Stimulated activated CD8-positive, alpha-beta memory T cell treated with anti-CD3 and anti-CD28 coated beads, Interleukin-7, amount 100 ng/mL, for 4 hours (primary cell): ENCODE measurements around the gene SYNPO2.

Source experiments
- DNase-seq, 2 donors: peaks; one replicate each; pipeline ENCODE4 v3.0.0-alpha.2; 2020; ENCODE audit warnings: low read depth in 2 of 2

SYNPO2 gene

DNA sequence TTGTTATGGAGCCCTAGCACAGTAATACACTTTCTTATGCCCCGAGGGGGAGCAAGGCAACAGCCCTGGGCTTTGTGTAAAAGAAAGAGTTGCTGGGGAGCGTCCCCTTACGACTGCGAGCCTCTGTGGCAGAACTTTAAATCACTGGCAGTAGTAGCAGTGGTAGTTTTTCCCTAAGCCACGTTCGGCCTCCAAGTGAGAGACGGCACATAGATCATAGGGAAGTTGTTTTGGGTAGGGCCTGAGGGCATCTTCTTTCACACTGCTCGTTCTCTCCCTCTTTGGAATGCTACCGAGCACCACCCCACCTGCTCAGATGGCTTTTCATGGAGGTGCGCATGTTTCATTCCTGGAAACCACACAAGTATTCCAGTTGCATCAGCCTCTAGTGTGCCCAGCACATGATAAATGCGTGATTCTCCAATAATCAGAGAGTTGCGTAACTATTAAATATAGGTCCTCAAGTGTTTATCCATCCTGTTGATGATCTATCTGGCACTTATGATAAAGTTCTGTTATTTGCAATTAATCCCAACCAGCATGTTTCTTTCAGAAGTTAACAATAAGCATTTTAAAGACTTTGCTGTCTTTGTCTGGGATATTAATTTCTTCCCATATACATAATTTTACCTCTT lies 7.0 kb upstream of the SYNPO2 start:
- no peak for DNase-seq

DNA sequence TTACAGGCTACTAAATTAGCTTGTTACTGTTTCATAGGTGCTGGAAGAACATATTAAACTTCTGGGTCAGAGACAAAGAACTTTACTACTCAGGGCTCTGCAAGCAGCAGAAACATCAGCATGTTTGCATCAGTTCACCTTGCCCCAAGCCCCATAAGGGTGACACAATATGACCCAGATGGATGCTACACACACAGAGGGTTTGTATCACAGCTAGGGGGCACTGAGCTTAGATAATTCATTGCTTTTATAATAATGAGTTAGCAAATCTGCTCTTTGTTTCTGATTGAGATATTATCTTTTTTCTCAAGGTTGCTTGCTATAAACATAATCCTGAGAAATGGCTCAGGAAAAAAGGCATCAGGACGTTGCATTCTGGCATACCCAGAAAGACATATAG lies 4.8 kb upstream of the SYNPO2 start:
- DNase-seq = no peak

DNA sequence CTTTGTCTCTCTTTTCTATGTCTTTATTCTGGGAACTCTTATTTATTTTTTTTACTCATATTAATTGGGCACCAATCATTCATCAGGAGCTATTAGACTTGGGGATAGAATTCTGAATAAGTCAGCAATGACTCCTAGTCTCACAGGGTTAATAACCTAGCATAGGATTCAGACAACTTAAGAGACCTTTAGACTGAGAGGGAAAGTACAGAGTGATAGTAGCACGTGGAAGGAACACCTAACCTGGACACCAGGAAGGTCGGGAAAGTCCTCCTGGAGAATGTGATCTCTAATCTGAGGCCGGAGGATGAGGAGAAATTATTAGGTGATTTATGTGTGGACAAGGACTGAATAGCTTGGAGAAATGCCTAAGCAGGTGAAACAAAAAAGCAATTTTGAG lies 3.9 kb upstream of the SYNPO2 start:
- DNase-seq = no peak

DNA sequence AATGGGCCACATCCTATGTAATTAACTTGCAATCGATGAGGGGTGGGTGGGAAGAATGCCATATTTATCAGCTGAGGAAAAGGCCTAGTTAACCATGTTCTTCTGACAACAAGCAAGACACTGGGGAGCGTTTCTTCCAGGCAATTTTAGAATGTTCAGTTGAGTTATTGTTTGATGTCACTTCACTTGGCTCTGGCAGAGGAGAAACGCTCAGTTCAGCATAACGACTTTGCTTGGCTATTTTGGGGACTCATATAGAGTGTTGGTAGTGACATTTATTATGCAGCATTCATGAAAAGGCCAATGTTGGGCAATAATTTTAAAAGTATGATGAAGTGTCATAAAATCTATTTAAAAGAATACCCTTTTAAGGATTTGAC lies 648 bp downstream of the SYNPO2 start:
- no peak for DNase-seq

DNA sequence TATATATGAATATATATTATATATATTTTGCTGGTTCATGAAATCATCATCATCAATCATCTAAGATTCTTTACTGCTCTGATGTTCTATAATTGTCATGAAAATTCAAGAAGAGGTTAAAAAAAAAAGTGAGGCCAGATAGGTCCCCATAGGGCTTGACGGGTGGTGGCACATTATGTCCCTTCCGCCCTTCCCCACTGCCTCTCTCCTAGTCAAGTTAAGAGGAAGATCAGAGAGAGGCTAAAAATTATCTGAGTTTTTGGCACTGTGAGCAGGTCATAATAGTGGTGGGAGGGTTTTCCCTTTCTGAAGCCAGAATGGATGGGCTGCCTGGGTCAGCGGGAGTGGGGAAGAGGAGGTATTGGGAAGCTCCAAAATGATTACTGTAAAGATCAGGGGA lies 5.4 kb downstream of the SYNPO2 start:
- no peak for DNase-seq

DNA sequence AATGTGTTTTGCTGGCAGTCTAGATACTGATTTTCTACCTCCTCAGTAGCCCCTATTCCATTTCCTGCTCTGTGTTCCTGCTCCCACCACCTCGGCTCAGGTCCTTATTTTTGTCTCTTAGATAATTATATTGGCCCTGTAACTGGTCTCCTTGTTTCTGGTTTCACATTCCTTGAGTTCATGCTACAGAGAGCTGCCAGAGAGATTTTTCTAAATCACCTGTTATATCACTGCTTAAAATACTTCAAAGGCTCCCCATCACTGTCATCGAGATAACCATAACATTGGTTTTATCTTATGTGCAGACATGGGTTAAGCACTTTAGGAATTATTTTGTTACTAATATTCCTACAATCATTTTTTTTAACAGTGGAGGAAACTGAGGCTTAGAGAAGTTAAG lies 9.6 kb downstream of the SYNPO2 start:
- DNase-seq = no peak

DNA sequence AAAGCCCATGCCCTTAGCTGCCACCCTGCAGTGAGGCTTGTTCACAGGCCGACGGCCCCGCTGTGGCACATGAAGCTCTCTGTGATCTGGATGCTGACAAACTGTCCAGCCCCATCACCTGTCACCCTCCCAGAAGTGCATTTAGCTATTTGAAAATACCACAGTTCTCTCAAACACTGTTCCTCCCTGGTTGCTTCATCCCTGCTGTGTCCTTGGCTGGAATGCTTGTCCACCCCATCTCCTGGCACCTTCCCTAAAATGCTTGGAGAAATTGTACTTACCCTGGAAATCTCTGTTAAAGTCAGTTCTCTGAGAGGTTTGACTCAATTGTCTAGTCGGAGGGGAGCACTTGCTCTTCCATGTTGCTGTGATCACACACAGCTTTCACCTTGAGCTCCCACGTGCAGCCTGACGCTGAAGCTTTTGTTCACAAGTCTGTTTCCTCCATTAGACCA lies 10.1 kb downstream of the SYNPO2 start:
- DNase-seq = no peak

DNA sequence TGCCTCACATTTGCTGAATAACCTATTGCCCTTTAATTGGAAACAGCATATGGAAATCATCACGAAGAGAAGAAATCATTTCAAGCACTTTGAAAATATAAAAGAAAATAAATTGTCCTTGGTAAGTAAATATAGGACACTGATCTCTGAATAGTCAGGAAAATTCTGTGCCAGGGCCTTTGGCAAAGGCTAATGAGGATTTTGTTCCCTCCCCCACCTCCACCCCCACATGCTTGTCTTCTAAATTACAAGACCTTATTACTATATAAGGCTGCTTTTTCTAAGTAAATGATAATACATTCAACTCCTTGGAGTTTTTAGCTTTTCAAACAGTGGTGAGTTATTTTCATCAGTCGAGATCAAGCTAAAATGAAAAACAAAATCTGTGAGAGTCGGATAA lies 15.8 kb downstream of the SYNPO2 start:
- DNase-seq = no peak

DNA sequence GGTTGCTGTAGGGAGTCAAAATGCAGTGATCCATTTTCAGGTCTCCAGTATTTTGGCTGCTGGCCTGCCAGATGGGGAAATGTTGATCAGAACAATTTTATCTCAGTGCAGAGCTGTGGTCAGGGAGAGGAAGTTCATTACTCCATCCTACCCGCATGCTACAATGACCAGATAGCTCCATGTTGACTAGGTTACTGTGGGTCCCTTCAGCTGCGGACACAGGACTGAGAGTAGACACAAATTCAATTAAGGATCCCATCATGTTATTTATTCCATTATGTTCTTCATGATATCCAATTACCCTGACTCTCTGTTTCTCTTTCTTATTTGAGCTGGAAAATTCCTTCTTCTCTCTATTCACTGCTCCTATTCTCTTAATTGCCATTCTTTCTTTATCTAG lies 16.3 kb downstream of the SYNPO2 start:
- DNase-seq = no peak

DNA sequence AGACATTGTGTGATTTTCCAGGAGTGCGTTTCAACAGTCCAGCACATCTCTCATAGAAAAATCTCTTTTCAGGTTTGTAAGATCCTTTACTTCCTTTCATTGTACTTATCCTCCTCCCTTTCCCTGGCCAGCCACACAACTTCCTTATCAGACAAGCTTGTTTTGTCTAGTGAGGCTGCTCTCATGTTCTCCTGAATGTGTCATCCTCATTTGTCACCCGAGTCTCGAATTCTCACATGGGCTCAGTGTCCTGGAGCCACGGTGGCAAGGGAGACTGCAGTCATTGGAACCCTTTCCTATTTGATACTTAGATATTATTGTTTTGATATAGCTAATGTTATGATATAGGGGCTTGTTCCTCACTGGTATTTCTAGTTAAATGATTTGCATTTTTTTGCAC lies 16.9 kb downstream of the SYNPO2 start:
- DNase-seq = no peak

DNA sequence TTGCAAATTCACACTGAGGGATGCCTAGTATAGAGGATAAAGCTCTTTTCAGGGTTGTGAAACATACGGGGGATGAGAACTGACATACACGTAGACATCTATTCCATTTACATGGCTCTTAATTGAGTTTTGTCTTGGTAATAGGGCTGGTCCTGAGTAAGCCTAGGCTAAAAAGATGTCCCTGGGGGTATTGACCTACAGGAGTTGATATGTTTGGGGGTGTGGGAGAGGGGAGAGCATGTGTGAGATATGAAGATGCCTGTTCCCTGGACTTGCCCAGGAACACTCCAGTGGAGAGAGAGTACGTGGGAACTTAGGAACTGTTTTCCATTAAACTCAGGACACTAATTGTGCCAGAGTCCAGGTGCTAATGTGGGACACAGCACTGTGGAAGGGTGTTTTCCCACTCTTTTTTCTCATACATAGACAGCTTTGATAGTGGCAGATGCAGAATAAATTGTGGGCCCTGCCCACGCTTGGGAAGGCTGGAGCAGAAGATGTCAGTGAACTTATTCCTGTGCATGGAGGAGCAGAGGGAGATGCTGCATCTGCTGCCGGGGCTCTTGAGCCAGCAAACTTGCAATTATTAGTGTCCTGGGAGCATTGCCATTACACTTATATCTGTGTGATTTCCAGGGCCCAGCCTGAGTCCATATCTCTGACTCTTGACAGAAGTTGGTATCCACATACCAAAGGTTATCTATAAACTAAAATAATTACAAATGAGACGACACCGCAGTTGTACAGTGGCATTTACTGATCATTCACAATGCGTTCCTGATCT lies 20.7 kb downstream of the SYNPO2 start:
- no peak for DNase-seq

DNA sequence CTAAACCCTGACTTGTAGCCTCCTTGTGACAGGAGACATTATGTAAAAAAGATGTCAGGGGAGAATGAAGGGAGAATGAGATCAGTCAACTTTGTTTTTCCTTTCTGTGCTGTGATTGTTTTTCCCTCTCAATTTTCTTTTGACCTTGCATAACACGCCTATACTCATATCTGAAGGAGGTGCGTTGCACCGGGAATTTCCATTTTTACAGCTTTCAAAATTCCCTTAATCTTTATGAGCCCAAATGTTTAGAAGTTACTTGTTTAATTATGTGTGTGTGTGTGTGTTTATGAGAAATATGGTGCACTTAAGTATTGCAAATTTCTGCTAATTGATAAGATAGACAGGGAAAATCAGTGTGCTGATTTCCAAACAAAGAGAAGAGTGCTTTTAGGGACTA lies 21.6 kb downstream of the SYNPO2 start:
- no peak for DNase-seq

DNA sequence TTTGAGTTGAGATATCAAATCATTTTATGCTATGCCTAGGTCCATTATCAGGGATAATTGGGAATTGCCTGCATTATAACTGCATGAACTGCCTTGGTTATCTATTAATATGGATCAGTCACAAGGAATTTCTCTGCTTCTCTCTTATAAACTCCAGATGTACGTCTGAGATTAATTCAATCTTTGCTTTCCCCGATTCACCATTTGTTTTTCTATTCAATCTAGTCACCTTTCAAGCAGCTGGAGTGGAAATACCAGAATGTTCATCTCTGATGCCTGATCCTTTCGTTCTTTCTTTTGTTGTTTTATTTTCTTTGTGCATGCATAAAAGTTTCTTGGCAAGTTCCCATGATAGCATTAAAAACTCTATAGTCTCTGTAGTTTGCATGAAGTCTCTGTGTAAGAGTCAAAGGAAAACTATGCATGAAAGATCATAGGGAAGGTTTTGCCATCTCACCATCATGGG lies 22.6 kb downstream of the SYNPO2 start:
- DNase-seq = no peak

DNA sequence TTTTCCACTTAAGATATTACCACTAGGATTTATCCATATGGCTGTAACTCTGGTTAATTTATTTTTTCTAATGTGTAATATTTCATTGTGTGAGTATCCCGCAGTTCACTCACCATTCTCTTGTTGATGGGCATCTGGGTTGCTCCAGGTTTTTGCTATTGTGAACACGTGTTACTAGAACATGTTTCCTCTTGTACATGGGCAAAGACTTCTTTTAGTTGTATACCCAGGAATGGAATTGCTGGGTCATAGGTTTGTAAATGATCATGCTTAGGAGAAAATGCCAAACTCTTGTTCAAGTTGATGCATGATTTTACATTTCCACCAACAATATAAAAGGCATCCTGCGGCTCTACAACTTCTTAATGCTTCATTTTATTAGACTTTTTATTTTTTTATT lies 26.8 kb downstream of the SYNPO2 start:
- DNase-seq = no peak

DNA sequence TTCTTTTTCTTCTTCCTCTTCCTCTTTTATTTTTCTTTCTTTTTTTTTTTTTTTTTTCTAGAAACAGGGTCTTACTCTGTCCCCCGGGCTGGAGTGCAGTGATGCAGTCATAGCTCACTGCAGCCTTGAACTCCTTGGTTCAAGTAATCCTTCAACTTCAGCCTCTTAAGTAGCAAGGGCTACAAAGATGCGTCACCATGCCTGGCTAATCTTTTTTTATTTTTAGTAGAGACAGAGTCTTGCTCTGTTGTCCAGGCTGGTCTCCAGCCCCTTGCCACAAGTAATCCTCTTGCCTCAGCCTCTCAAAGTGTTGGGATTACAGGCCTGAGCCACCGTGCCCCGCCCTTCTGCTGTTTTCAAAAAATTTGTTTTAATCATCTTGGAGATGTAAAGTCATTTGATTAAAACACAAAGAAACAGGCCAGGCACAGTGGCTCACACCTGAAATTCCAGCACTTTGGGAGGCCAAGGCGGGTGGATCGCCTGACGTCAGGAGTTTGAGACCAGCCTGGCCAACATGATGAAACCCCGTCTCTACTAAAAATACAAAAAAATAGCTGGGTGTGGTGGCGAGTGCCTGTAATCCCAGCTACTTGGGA lies 28.1 kb downstream of the SYNPO2 start:
- DNase-seq = no peak

DNA sequence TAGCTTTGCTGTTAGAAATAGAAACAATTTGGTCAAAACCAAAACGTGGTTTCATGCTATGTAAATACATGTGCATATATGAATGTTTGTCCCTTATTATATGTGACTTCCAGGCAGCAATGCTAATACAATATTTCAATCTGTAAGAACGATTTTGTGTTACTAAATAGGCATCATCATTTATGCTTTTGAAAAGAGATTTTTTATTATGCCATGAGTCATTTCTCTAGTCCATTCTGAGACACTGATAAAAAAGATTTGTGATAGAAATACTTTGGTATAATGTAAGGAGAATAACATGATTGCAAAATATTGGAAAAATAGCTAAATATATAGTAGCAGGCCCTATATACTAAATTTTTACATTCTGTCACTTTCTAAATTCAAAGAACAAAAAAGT lies 28.9 kb downstream of the SYNPO2 start:
- no peak for DNase-seq

DNA sequence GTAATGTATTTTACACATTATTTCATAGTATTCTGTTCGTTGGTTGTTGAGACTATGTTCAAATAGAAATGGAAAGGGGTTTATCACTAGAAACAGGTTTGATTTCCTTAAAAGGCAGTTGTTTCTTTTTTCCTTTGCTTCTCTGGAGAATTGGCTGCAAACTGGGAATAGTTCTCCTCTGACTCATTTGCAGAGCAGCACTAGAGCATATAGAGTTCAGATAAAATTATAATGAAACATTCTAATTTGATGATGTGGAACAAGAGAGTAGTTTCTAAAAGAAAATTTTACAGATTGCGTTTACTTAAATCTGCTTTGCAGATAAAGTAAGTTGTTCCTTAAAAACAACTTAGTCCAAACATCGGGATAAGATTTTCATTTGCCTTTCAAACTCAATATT lies 29.7 kb downstream of the SYNPO2 start:
- DNase-seq = no peak

DNA sequence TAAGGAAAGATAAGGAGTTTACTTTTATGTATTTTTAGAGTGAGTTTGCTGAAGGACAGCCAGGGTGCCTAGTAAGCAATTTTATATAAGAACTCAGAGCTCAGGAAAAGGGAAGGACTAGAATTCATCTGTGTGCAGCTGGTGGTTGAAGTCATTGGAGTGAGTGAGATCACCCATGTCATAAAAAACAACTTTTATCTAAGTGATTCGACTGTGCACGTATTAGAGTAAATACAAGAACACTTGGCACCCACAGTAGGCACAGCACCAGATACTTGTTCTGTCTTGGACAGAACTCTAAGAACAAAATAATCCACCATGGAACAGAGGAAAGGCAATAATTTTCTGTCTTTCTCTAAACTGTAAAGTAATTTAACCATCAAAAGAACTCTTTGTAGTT lies 31.6 kb downstream of the SYNPO2 start:
- no peak for DNase-seq

DNA sequence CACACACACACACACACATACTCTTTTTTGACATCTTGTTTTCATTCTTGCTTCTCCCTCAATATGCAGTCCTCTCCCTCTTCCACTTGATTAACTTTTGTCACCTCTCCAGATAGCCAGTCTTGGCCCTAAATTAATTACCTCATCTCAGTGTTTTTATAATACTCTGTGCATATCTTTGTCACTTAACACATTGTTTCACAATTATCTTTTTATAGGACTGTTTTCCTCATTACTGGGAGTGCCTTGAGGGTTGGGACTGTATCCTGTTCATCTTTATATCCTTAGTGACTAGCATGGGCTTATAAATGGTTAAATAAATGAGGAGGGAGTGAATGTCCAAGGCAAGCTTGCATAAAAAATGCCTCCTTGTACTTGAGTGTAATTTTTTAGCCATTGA lies 33.1 kb downstream of the SYNPO2 start:
- no peak for DNase-seq

DNA sequence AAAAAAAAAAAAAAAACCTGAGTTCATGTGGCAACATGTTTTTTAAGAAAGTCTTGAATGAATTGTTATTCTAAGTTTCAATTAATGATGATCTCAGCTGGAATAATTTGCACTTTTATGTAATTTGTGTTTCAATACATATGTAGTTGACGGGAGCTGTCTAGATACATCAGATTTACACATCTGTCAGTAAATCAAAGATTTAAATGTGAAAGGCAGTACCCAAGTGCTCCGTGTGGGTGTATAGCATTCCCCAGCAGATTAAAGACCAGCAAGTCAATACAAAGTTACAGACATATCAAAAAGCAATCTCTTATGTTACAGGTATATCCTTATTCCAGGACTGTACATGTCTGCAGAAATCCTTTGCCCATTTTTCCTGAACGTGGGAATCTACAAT lies 35.2 kb downstream of the SYNPO2 start:
- DNase-seq = no peak

DNA sequence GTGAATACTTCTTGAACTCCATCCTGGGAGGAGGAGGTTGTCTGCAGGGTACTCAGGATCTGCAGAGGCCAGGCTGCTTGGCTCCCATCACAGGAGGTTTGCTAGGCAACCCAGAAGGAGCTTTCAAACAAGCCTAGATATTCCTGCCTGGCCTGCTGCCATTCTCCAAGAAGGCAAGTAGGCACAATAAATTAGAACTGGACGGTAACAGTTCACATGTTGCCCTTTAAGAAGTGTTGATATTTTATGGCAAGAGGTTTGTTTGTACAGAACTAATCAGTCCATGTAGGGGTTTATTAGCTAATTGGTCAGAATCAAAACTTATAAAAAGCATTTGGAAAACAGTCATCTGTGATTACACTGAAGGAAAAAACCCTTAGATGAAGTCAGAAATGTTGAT lies 39.3 kb downstream of the SYNPO2 start:
- no peak for DNase-seq

DNA sequence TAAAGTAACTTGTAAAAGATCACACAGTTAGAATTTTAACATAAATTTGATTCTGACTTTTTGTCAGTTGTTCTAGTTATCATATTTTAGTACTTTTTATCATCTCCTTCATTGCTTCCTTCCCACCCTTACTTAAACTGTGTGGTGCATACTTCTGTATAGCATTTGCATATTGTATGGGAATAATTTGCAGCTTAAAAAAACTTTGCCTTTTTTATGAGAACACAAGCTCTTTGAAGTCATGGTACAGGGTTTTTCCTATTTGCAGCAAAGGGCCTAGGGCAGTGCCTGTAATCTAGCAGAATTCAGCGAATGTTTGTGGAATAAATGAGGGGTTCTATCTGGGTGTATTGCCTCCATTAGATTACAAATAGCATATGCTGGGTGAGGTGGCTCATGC lies 41.6 kb downstream of the SYNPO2 start:
- no peak for DNase-seq

DNA sequence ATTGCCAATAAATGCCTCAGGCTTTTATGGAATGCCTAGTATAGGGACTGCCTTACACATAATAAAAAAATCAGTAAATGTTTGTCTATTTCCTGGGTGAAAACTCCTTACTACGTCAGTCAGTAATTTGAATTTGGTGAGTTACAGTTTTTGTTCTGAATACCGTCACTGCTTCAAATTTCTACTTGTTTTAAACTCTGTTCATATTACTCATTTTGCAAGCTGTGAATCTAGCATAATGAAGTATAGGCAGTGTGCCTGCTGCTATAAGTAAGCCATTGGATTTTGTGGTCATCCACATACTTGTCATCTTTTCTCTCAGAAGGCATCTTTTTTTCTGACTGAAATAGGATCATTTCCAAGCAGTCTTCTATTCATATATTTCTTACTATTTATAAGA lies 43.1 kb downstream of the SYNPO2 start:
- no peak for DNase-seq
